ENCODE results near the gene LCP1.
"Not testable (repeated sequence)": the region's sequence is repeated elsewhere in the genome, so short reads cannot be mapped to it uniquely, and the experiment has no call there.

LCP1 gene

GRCh38 chr13:46181840-46182490, at the start of gene LCP1:
LCP1 (minus strand) TSS chr13:46182177; CDS start chr13:46159662, 22,515 bp downstream.
- Histone ChIP-seq H3K9me3 (ENCODE audit: insufficient read depth, low read length) (no peaks in the 10 kb centered on the region), H3K4me1 (ENCODE audit: insufficient read depth, insufficient read length) (no peaks in the 10 kb centered on the region), H3K36me3 (ENCODE audit: insufficient read depth, insufficient read length, low read length) (no peaks in the 10 kb centered on the region), H3K27me3 (ENCODE audit: insufficient read depth, insufficient read length) (no peaks in the 10 kb centered on the region), H3K4me3 (ENCODE audit: insufficient read length, low read depth) (no peak within 1 kb of the TSS), H3K9ac (ENCODE audit: insufficient read length, low read depth) (no peak within 1 kb of the TSS)
- TF ChIP-seq SUZ12 (IDR thresholded peaks at IDR 0.05; ENCODE audit: extremely low read depth, insufficient read depth, insufficient read length) (no peak), ZNF274 (IDR thresholded peaks at IDR 0.05; ENCODE audit: low read depth, low read length) (no peak), YY1 (IDR thresholded peaks at IDR 0.05; ENCODE audit: insufficient read depth, insufficient read length) (no peak)
- DNase-seq (ENCODE audit: low read depth, low spot score): no peak

- Histone ChIP-seq H3K9ac (ENCODE audit: insufficient read length, low read depth) (no peak overlapping the region), H3K36me3 (ENCODE audit: insufficient read depth, insufficient read length, low read length) (no peaks in the 10 kb centered on the region), H3K9me3 (ENCODE audit: insufficient read depth, low read length) (no peaks in the 10 kb centered on the region), H3K4me1 (ENCODE audit: insufficient read depth, insufficient read length) (no peaks in the 10 kb centered on the region), H3K4me3 (ENCODE audit: insufficient read length, low read depth) (no peak overlapping the region), H3K27me3 (ENCODE audit: insufficient read depth, insufficient read length) (no peaks in the 10 kb centered on the region)
- DNase-seq (ENCODE audit: low read depth, low spot score): no peak
- no peak for TF ChIP-seq YY1 (IDR thresholded peaks at IDR 0.05; ENCODE audit: insufficient read depth, insufficient read length)
- TF ChIP-seq SUZ12 (IDR thresholded peaks at IDR 0.05; ENCODE audit: extremely low read depth, insufficient read depth, insufficient read length): no peak
- no peak for TF ChIP-seq ZNF274 (IDR thresholded peaks at IDR 0.05; ENCODE audit: low read depth, low read length)
Measured at GRCh38 chr13:46229251-46229650, 47.3 kb upstream of the LCP1 start.

GRCh38 chr13:46220234-46220633, 38.3 kb upstream of the LCP1 start:
- peak; percentile 48 for DNase-seq (ENCODE audit: low read depth, low spot score)
- not testable (repeated sequence) for H3K9ac ChIP-seq (ENCODE audit: insufficient read length, low read depth); H3K4me1 ChIP-seq (ENCODE audit: insufficient read depth, insufficient read length); H3K4me3 ChIP-seq (ENCODE audit: insufficient read length, low read depth); H3K9me3 ChIP-seq (ENCODE audit: insufficient read depth, low read length); H3K36me3 ChIP-seq (ENCODE audit: insufficient read depth, insufficient read length, low read length); H3K27me3 ChIP-seq (ENCODE audit: insufficient read depth, insufficient read length)

- not testable (repeated sequence) for DNase-seq (ENCODE audit: low read depth, low spot score); H3K9ac ChIP-seq (ENCODE audit: insufficient read length, low read depth)
Measured at GRCh38 chr13:46214741-46215140, 32.8 kb upstream of the LCP1 start.

GRCh38 chr13:46213242-46213641, 31.3 kb upstream of the LCP1 start:
- Histone ChIP-seq H3K36me3 (ENCODE audit: insufficient read depth, insufficient read length, low read length) (no peaks in the 10 kb centered on the region), H3K4me1 (ENCODE audit: insufficient read depth, insufficient read length) (no peaks in the 10 kb centered on the region), H3K9me3 (ENCODE audit: insufficient read depth, low read length) (no peaks in the 10 kb centered on the region), H3K9ac (ENCODE audit: insufficient read length, low read depth) (no peak overlapping the region), H3K4me3 (ENCODE audit: insufficient read length, low read depth) (no peak overlapping the region), H3K27me3 (ENCODE audit: insufficient read depth, insufficient read length) (peaks cover 21% of the 10 kb centered on the region)
- TF ChIP-seq YY1 (IDR thresholded peaks at IDR 0.05; ENCODE audit: insufficient read depth, insufficient read length) (no peak), SUZ12 (IDR thresholded peaks at IDR 0.05; ENCODE audit: extremely low read depth, insufficient read depth, insufficient read length) (no peak), ZNF274 (IDR thresholded peaks at IDR 0.05; ENCODE audit: low read depth, low read length) (no peak)
- DNase-seq (ENCODE audit: low read depth, low spot score): no peak

More at GRCh38 chr13:46214741-46215140, 32.8 kb upstream of the LCP1 start:
- H3K4me1 ChIP-seq (ENCODE audit: insufficient read depth, insufficient read length); H3K36me3 ChIP-seq (ENCODE audit: insufficient read depth, insufficient read length, low read length); H3K4me3 ChIP-seq (ENCODE audit: insufficient read length, low read depth); H3K9me3 ChIP-seq (ENCODE audit: insufficient read depth, low read length): not testable (repeated sequence)
- H3K27me3 ChIP-seq (ENCODE audit: insufficient read depth, insufficient read length): peaks cover 21% of the 10 kb centered on the region

- peak within 1 kb of the TSS; percentile 56 for H3K9ac ChIP-seq (ENCODE audit: insufficient read length, low read depth)
- peak within 1 kb of the TSS; percentile 43 for H3K4me3 ChIP-seq (ENCODE audit: insufficient read length, low read depth)
- H3K27me3 ChIP-seq (ENCODE audit: insufficient read depth, insufficient read length): peaks cover 21% of the 10 kb centered on the region
- TF ChIP-seq YY1 (IDR thresholded peaks at IDR 0.05; ENCODE audit: insufficient read depth, insufficient read length) (no peak), SUZ12 (IDR thresholded peaks at IDR 0.05; ENCODE audit: extremely low read depth, insufficient read depth, insufficient read length) (no peak), ZNF274 (IDR thresholded peaks at IDR 0.05; ENCODE audit: low read depth, low read length) (no peak)
- H3K4me1 ChIP-seq (ENCODE audit: insufficient read depth, insufficient read length): no peaks in the 10 kb centered on the region
- no peaks in the 10 kb centered on the region for H3K9me3 ChIP-seq (ENCODE audit: insufficient read depth, low read length)
- no peaks in the 10 kb centered on the region for H3K36me3 ChIP-seq (ENCODE audit: insufficient read depth, insufficient read length, low read length)
- DNase-seq (ENCODE audit: low read depth, low spot score): peak; percentile 6
Measured at GRCh38 chr13:46211483-46212351, 29.7 kb upstream of the LCP1 start, which contains the start of gene LRRC63. LRRC63 (plus strand) TSS chr13:46211928; CDS start chr13:46213035, 1,107 bp downstream.

- TF ChIP-seq ZNF274 (IDR thresholded peaks at IDR 0.05; ENCODE audit: low read depth, low read length) (no peak), YY1 (IDR thresholded peaks at IDR 0.05; ENCODE audit: insufficient read depth, insufficient read length) (no peak), SUZ12 (IDR thresholded peaks at IDR 0.05; ENCODE audit: extremely low read depth, insufficient read depth, insufficient read length) (no peak)
- H3K36me3 ChIP-seq (ENCODE audit: insufficient read depth, insufficient read length, low read length): no peaks in the 10 kb centered on the region
- H3K4me3 ChIP-seq (ENCODE audit: insufficient read length, low read depth): peak overlapping the region; percentile 43
- no peak overlapping the region for H3K9ac ChIP-seq (ENCODE audit: insufficient read length, low read depth)
- no peaks in the 10 kb centered on the region for H3K9me3 ChIP-seq (ENCODE audit: insufficient read depth, low read length)
- no peak for DNase-seq (ENCODE audit: low read depth, low spot score)
- H3K4me1 ChIP-seq (ENCODE audit: insufficient read depth, insufficient read length): no peaks in the 10 kb centered on the region
- peaks cover 21% of the 10 kb centered on the region for H3K27me3 ChIP-seq (ENCODE audit: insufficient read depth, insufficient read length)
Measured at GRCh38 chr13:46211116-46211482, 29.1 kb upstream of the LCP1 start.
